Measurements from ENCODE around the gene PSME3IP1. TPM values are rescaled to one million over a fixed set of nuclear protein-coding genes. Genes with fewer than 3 reads are reported as not detected.
"Not testable (repeated sequence)": the region's sequence is repeated elsewhere in the genome, so short reads cannot be mapped to it uniquely, and the experiment has no call there.

PSME3IP1 gene
- polyA plus RNA-seq, 1 donor (not counting 4 experiments of a cell fraction or from before 2014, with no cell fraction given), result 75.7 TPM

DNA sequence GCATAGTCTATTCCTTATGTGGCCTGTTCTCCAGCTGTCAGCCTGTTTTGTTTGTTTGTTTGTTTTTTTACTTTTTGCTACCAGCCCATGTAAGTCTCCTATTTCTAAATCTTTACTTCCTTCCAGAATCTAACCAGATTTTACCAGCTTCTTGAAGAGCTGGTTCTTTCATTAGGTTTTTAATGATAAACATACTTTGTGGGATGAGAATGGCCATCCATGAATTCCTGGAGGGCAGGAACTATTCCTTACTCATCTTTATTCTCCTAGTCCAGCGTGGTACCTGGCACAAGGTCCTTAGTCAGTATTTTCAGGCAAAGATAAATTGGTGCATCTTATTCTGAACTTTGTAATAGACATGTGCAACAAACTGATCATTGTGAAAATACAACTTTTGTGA, 17.6 kb upstream of the PSME3IP1 start:
- H3K9ac ChIP-seq (ENCODE audit: control insufficient read depth, extremely low read depth, insufficient read depth, low read length), result no peak overlapping the region
- H3K9me3 ChIP-seq (ENCODE audit: control insufficient read depth, low read depth, low read length), result no peaks in the 10 kb centered on the region
- no peak overlapping the region for H2AFZ ChIP-seq (ENCODE audit: control insufficient read depth, low read length)
- H3K27ac ChIP-seq (ENCODE audit: control insufficient read depth, insufficient read depth, low read length), result no peak overlapping the region
- peaks cover 16% of the 10 kb centered on the region for H3K79me2 ChIP-seq (ENCODE audit: control insufficient read depth, insufficient read depth, low read length)
- no peak for DNase-seq (ENCODE audit: low read depth, low spot score)
- H3K36me3 ChIP-seq (ENCODE audit: control insufficient read depth in 2 of 2, extremely low read depth in 1 of 2, insufficient read depth in 2 of 2, low read length in 2 of 2), result peaks cover 11 to 19% of the 10 kb centered on the region in 2 experiments
- H3K4me2 ChIP-seq (ENCODE audit: control insufficient read depth, extremely low read depth, insufficient read depth, low read depth, low read length), result no peak overlapping the region
- H4K20me1 ChIP-seq (ENCODE audit: control insufficient read depth, extremely low read depth, insufficient read depth, low read length), result no peaks in the 10 kb centered on the region
- TF ChIP-seq EZH2 (IDR thresholded peaks at IDR 0.05; ENCODE audit: low read length) (no peak), CTCF (optimal IDR thresholded peaks at IDR 0.05 in 1 of 3, IDR thresholded peaks at IDR 0.05 in 1 of 3, conservative IDR thresholded peaks at IDR 0.05 in 1 of 3; ENCODE audit: extremely low read depth in 1 of 3, insufficient read depth in 2 of 3, low read length in 3 of 3) (no peak)
- no peaks in the 10 kb centered on the region for H3K4me1 ChIP-seq (ENCODE audit: control insufficient read depth, extremely low read depth, insufficient read depth, low read length)
- H3K4me3 ChIP-seq (ENCODE audit: control insufficient read depth in 2 of 3, extremely low read depth in 1 of 3, insufficient read depth in 2 of 3, low read depth in 1 of 3, low read length in 3 of 3), result no peak overlapping the region
- H3K9me1 ChIP-seq (ENCODE audit: control insufficient read depth, extremely low read depth, insufficient read depth, low read length), result no peaks in the 10 kb centered on the region
- no peak for FAIRE-seq
- dilution Hi-C loops (cut with MboI; ENCODE audit: extremely low pct_ligation_motif_present, low sequenced_read_pairs), result no loop called here
- no peaks in the 10 kb centered on the region for H3K27me3 ChIP-seq (ENCODE audit: control insufficient read depth, extremely low read depth, insufficient read depth, low read length)

DNA sequence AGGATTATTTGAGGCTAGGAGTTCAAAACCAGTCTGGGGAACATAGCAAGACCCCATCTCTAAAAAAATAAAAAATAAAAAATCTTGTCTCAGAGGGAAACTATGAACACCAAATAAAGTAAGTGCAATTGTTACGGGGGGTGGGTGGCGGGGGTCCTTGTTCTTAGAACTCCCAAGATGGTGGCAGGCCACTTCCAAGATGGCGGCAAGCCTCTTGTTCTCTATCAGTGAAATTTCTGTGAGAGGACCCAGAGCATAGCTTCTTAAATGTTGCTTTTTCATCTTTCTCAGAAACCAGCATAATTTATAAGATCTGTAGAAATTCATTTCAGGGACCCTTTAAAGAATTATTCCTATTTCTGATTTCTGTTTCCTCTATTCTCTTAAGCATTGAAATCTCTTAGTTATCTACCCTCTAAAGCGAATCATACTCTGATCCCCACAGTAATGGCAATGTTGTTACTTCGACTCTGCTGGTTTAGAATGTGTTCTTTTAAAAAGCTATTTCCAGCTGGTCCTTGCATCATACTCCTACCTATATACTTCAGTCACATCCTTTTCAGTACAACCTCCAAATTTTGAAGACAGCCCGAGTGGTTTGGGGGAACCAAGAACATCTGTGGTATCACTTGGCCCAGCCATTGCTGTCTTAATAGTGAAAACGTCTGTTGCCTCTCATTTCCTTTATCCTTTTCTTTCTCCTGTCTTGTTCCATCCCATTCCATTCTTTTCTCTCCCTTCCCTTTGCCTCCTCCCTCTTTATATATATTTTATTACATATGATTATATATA, 16.5 kb upstream of the PSME3IP1 start:
- H4K20me1 ChIP-seq (ENCODE audit: control insufficient read depth, extremely low read depth, insufficient read depth, low read length), result no peaks in the 10 kb centered on the region
- H3K36me3 ChIP-seq (ENCODE audit: control insufficient read depth in 2 of 2, extremely low read depth in 1 of 2, insufficient read depth in 2 of 2, low read length in 2 of 2), result peaks cover 9 to 12% of the 10 kb centered on the region in 2 experiments
- no peak overlapping the region for H2AFZ ChIP-seq (ENCODE audit: control insufficient read depth, low read length)
- H3K4me1 ChIP-seq (ENCODE audit: control insufficient read depth, extremely low read depth, insufficient read depth, low read length), result no peaks in the 10 kb centered on the region
- H3K9ac ChIP-seq (ENCODE audit: control insufficient read depth, extremely low read depth, insufficient read depth, low read length), result no peak overlapping the region
- dilution Hi-C loops (cut with MboI; ENCODE audit: extremely low pct_ligation_motif_present, low sequenced_read_pairs), result no loop called here
- no peak overlapping the region for H3K27ac ChIP-seq (ENCODE audit: control insufficient read depth, insufficient read depth, low read length)
- H3K9me3 ChIP-seq (ENCODE audit: control insufficient read depth, low read depth, low read length), result no peaks in the 10 kb centered on the region
- no peaks in the 10 kb centered on the region for H3K27me3 ChIP-seq (ENCODE audit: control insufficient read depth, extremely low read depth, insufficient read depth, low read length)
- DNase-seq (ENCODE audit: low read depth, low spot score) (no peak), FAIRE-seq (no peak)
- no peak overlapping the region for H3K4me3 ChIP-seq (ENCODE audit: control insufficient read depth in 2 of 3, extremely low read depth in 1 of 3, insufficient read depth in 2 of 3, low read depth in 1 of 3, low read length in 3 of 3)
- TF ChIP-seq CTCF (optimal IDR thresholded peaks at IDR 0.05 in 1 of 3, IDR thresholded peaks at IDR 0.05 in 1 of 3, conservative IDR thresholded peaks at IDR 0.05 in 1 of 3; ENCODE audit: extremely low read depth in 1 of 3, insufficient read depth in 2 of 3, low read length in 3 of 3) (no peak), EZH2 (IDR thresholded peaks at IDR 0.05; ENCODE audit: low read length) (no peak)
- H3K4me2 ChIP-seq (ENCODE audit: control insufficient read depth, extremely low read depth, insufficient read depth, low read depth, low read length), result no peak overlapping the region
- H3K9me1 ChIP-seq (ENCODE audit: control insufficient read depth, extremely low read depth, insufficient read depth, low read length), result no peaks in the 10 kb centered on the region
- peaks cover 26% of the 10 kb centered on the region for H3K79me2 ChIP-seq (ENCODE audit: control insufficient read depth, insufficient read depth, low read length)

DNA sequence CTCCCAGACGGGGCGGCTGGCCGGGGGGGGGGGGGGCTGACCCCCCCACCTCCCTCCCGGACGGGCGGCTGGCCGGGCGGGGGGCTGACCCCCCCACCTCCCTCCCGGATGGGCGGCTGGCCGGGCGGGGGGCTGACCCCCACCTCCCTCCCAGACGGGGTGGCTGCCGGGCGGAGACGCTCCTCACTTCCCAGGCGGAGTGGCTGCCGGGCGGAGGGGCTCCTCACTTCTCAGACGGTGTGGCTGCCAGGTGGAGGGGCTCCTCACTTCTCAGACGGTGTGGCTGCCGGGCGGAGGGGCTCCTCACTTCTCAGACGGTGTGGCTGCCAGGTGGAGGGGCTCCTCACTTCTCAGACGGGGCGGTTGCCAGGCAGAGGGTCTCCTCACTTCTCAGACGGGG, 15.1 kb upstream of the PSME3IP1 start:
- Histone ChIP-seq H3K36me3 (ENCODE audit: control insufficient read depth in 2 of 2, extremely low read depth in 1 of 2, insufficient read depth in 2 of 2, low read length in 2 of 2) (peaks cover 6 to 17% of the 10 kb centered on the region in 2 experiments), H3K79me2 (ENCODE audit: control insufficient read depth, insufficient read depth, low read length) (peaks cover 37% of the 10 kb centered on the region)
- H4K20me1 ChIP-seq (ENCODE audit: control insufficient read depth, extremely low read depth, insufficient read depth, low read length); H2AFZ ChIP-seq (ENCODE audit: control insufficient read depth, low read length); H3K27me3 ChIP-seq (ENCODE audit: control insufficient read depth, extremely low read depth, insufficient read depth, low read length); H3K27ac ChIP-seq (ENCODE audit: control insufficient read depth, insufficient read depth, low read length); H3K9me3 ChIP-seq (ENCODE audit: control insufficient read depth, low read depth, low read length); DNase-seq (ENCODE audit: low read depth, low spot score); dilution Hi-C loops (cut with MboI; ENCODE audit: extremely low pct_ligation_motif_present, low sequenced_read_pairs); H3K9ac ChIP-seq (ENCODE audit: control insufficient read depth, extremely low read depth, insufficient read depth, low read length); H3K9me1 ChIP-seq (ENCODE audit: control insufficient read depth, extremely low read depth, insufficient read depth, low read length); H3K4me2 ChIP-seq (ENCODE audit: control insufficient read depth, extremely low read depth, insufficient read depth, low read depth, low read length); H3K4me3 ChIP-seq (ENCODE audit: control insufficient read depth in 2 of 3, extremely low read depth in 1 of 3, insufficient read depth in 2 of 3, low read depth in 1 of 3, low read length in 3 of 3); FAIRE-seq; H3K4me1 ChIP-seq (ENCODE audit: control insufficient read depth, extremely low read depth, insufficient read depth, low read length): not testable (repeated sequence)

GRCh38 chr16:57200321-57200720, 14.5 kb upstream of the PSME3IP1 start:
- H3K27ac ChIP-seq (ENCODE audit: control insufficient read depth, insufficient read depth, low read length); DNase-seq (ENCODE audit: low read depth, low spot score); H4K20me1 ChIP-seq (ENCODE audit: control insufficient read depth, extremely low read depth, insufficient read depth, low read length); H3K4me1 ChIP-seq (ENCODE audit: control insufficient read depth, extremely low read depth, insufficient read depth, low read length); H3K4me2 ChIP-seq (ENCODE audit: control insufficient read depth, extremely low read depth, insufficient read depth, low read depth, low read length); FAIRE-seq; dilution Hi-C loops (cut with MboI; ENCODE audit: extremely low pct_ligation_motif_present, low sequenced_read_pairs); H3K27me3 ChIP-seq (ENCODE audit: control insufficient read depth, extremely low read depth, insufficient read depth, low read length); H3K9me3 ChIP-seq (ENCODE audit: control insufficient read depth, low read depth, low read length); H3K4me3 ChIP-seq (ENCODE audit: control insufficient read depth in 2 of 3, extremely low read depth in 1 of 3, insufficient read depth in 2 of 3, low read depth in 1 of 3, low read length in 3 of 3); H3K9ac ChIP-seq (ENCODE audit: control insufficient read depth, extremely low read depth, insufficient read depth, low read length); H2AFZ ChIP-seq (ENCODE audit: control insufficient read depth, low read length); H3K9me1 ChIP-seq (ENCODE audit: control insufficient read depth, extremely low read depth, insufficient read depth, low read length): not testable (repeated sequence)
- H3K36me3 ChIP-seq (ENCODE audit: control insufficient read depth in 2 of 2, extremely low read depth in 1 of 2, insufficient read depth in 2 of 2, low read length in 2 of 2), result peaks cover 6 to 16% of the 10 kb centered on the region in 2 experiments
- peaks cover 42% of the 10 kb centered on the region for H3K79me2 ChIP-seq (ENCODE audit: control insufficient read depth, insufficient read depth, low read length)
